Neural cell (in vitro differentiated cells): ENCODE measurements around the gene CENPS. TPM values are rescaled to one million over a fixed set of nuclear protein-coding genes. Genes with fewer than 3 reads are reported as not detected.
A peak's percentile ranks its signal among the peaks of the same experiment; 100 is the strongest.

ENCODE experiments used
- H2AFZ ChIP-seq: fragments of 200-600, 300-800 bp; sonication (generic), shearing (Covaris generic); 2 replicates; pipeline ENCODE4 v1.6.0; 2014; ENCODE audit warnings: low read depth, mild to moderate bottlenecking, antibody characterized with exemption, low read length, moderate library complexity
- H3F3A ChIP-seq: fragments of 200-600 bp; shearing (Covaris generic); 2 replicates; pipeline ENCODE4 v1.6.1; 2016; ENCODE audit warnings: mild to moderate bottlenecking, moderate library complexity, mixed read lengths, antibody characterized with exemption, low read length; ENCODE audit not compliant: insufficient read depth, poor library complexity, severe bottlenecking
- H3K27ac ChIP-seq: fragments of 200-600, 300-800 bp; sonication (generic), shearing (Covaris generic); 2 replicates; pipeline ENCODE4 v1.5.1; 2014; ENCODE audit warnings: mild to moderate bottlenecking, low read length, moderate library complexity
- H3K27me3 ChIP-seq: fragments of 300-800, 200-600 bp; sonication (generic), shearing (Covaris generic); 2 replicates; pipeline ENCODE4 v1.6.0; 2014; ENCODE audit warnings: mild to moderate bottlenecking, low read depth, low read length, moderate library complexity; ENCODE audit not compliant: insufficient read depth
- H3K36me3 ChIP-seq: fragments of 300-800, 200-600 bp; sonication (generic), shearing (Covaris generic); 2 replicates; pipeline ENCODE4 v1.5.1; 2014; ENCODE audit warnings: mild to moderate bottlenecking, antibody characterized with exemption, low read length, moderate library complexity; ENCODE audit not compliant: insufficient read depth
- H3K4me2 ChIP-seq: fragments of 300-800, 200-600 bp; sonication (generic), shearing (Covaris generic); 2 replicates; pipeline ENCODE4 v1.6.0; 2014; ENCODE audit warnings: mild to moderate bottlenecking, low read length
- H3K4me3 ChIP-seq: fragments of 300-800, 200-600 bp; sonication (generic), shearing (Covaris generic); 2 replicates; pipeline ENCODE4 v1.5.1; 2014; ENCODE audit warnings: mild to moderate bottlenecking, low read length, moderate library complexity
- H3K79me2 ChIP-seq: fragments of 200-600 bp; shearing (Covaris generic); replicated peaks from 2 replicates; pipeline ENCODE4 v1.6.0; 2014; ENCODE audit warnings: mild to moderate bottlenecking, low read length, moderate library complexity; ENCODE audit not compliant: insufficient read depth
- H3K9ac ChIP-seq: fragments of 300-800, 200-600 bp; sonication (generic), shearing (Covaris generic); 2 replicates; pipeline ENCODE4 v1.6.1; 2016; ENCODE audit warnings: mild to moderate bottlenecking, low read length, mixed read lengths
- H3K9me2 ChIP-seq: fragments of 200-600 bp; shearing (Covaris generic); 2 replicates; pipeline ENCODE4 v1.6.1; 2016; ENCODE audit warnings: mild to moderate bottlenecking, low read length, mixed read lengths; ENCODE audit not compliant: insufficient read depth
- H3K9me3 ChIP-seq: fragments of 200-600, 300-800 bp; sonication (generic), shearing (Covaris generic); 2 replicates; pipeline ENCODE4 v1.6.1; 2016; ENCODE audit warnings: mild to moderate bottlenecking, mixed run types, low read length, moderate library complexity, mixed read lengths
- H4K20me1 ChIP-seq: fragments of 200-600 bp; shearing (Covaris generic); 2 replicates; pipeline ENCODE4 v1.6.1; 2016; ENCODE audit warnings: mild to moderate bottlenecking, mixed run types; ENCODE audit not compliant: insufficient read depth
- CTCF ChIP-seq: fragments of 450-650 bp; IDR thresholded peaks from 2 replicates; pipeline ENCODE4 v1.5.1; 2014; ENCODE audit warnings: antibody characterized with exemption, mild to moderate bottlenecking, moderate library complexity; ENCODE audit not compliant: poor library complexity, severe bottlenecking
- EP300 ChIP-seq: fragments of 450-650 bp; conservative IDR thresholded peaks from 2 replicates; pipeline ENCODE4 v1.6.1; 2014; ENCODE audit warnings: antibody characterized with exemption, mild to moderate bottlenecking, moderate library complexity; ENCODE audit not compliant: poor library complexity, severe bottlenecking
- EZH2 ChIP-seq: fragments of 200-600, 300-800 bp; shearing (Covaris generic), sonication (generic); IDR thresholded peaks from 2 replicates; pipeline ENCODE4 v1.6.1; 2014; ENCODE audit warnings: antibody characterized with exemption, low read length, borderline replicate concordance, mild to moderate bottlenecking; ENCODE audit not compliant: insufficient read depth, poor library complexity, severe bottlenecking
- MXI1 ChIP-seq: fragments of 450-650 bp; conservative IDR thresholded peaks from 2 replicates; pipeline ENCODE4 v1.6.1; 2014; ENCODE audit warnings: antibody characterized with exemption, mild to moderate bottlenecking; ENCODE audit not compliant: poor library complexity, severe bottlenecking
- POLR2AphosphoS5 ChIP-seq: IDR thresholded peaks from 2 replicates; pipeline ENCODE4 v1.6.1; 2012
- RAD21 ChIP-seq: fragments of 450-650 bp; conservative IDR thresholded peaks from 2 replicates; pipeline ENCODE4 v1.6.1; 2014; ENCODE audit warnings: antibody characterized with exemption, mild to moderate bottlenecking, moderate library complexity
- REST ChIP-seq: IDR thresholded peaks from 2 replicates; pipeline ENCODE4 v1.6.1; 2012; ENCODE audit warnings: borderline replicate concordance
- SMC3 ChIP-seq: fragments of 450-650 bp; conservative IDR thresholded peaks from 2 replicates; pipeline ENCODE4 v1.6.1; 2014; ENCODE audit warnings: antibody characterized with exemption, mild to moderate bottlenecking, moderate library complexity; ENCODE audit not compliant: poor library complexity
- TAF1 ChIP-seq: IDR thresholded peaks from 2 replicates; pipeline ENCODE4 v1.6.1; 2012; ENCODE audit warnings: low read depth
- polyA plus RNA-seq: library from polyadenylated mRNA; depleted of rRNA; stranded (reverse); fragments of >200 nt; gene quantifications from 2 replicates; pipeline ENCODE4 v1.2.3, GENCODE V29; 2014

Gene CENPS
- polyA plus RNA-seq, 1 donor from 2014 or later: 16.5 TPM

DNA sequence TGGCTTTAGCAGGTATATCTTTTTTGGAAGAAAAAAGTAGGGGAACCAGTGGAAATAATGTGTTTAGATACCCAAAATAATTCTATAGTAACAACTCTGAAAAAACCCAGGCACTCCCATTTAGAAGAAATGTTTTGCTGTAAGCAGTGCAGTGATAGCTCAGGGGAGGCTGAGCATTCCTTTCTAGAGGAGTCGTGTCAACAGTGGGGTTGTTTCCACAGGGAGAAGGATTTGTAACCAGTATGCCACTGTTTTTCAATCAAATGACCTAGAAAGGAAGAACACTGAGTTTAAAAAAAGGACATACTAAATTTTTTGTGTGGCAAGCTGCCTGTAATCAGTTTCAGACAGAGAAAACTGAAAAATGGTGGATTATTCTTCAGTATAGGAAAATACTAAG lies 29.0 kb upstream of the CENPS start:
- no peaks in the 10 kb centered on the region for H3K9me2 ChIP-seq
- no peak overlapping the region for H3K9ac ChIP-seq
- H3K9me3 ChIP-seq: no peaks in the 10 kb centered on the region
- no peaks in the 10 kb centered on the region for H3F3A ChIP-seq
- no peak overlapping the region for H2AFZ ChIP-seq
- no peaks in the 10 kb centered on the region for H4K20me1 ChIP-seq
- H3K27me3 ChIP-seq: no peaks in the 10 kb centered on the region
- no peaks in the 10 kb centered on the region for H3K36me3 ChIP-seq
- H3K79me2 ChIP-seq: peaks cover 28% of the 10 kb centered on the region
- TF ChIP-seq CTCF: no peak
- TF ChIP-seq POLR2AphosphoS5: no peak
- no peak for TF ChIP-seq EP300
- TF ChIP-seq MXI1: no peak
- TF ChIP-seq REST: no peak
- TF ChIP-seq TAF1: no peak
- no peak for TF ChIP-seq SMC3
- TF ChIP-seq EZH2: no peak
- peak overlapping the region; percentile 99 for H3K4me3 ChIP-seq
- no peak overlapping the region for H3K27ac ChIP-seq
- H3K4me2 ChIP-seq: no peak overlapping the region

GRCh38 chr1:10402729-10403274 lies 27.4 kb upstream of the CENPS start:
- no peaks in the 10 kb centered on the region for H3K9me2 ChIP-seq
- TF ChIP-seq REST (no peak), MXI1 (no peak), SMC3 (no peak), EZH2 (no peak), RAD21 (no peak), TAF1 (no peak), EP300 (no peak), POLR2AphosphoS5 (no peak), CTCF (no peak)
- H4K20me1 ChIP-seq: no peaks in the 10 kb centered on the region
- H3K9me3 ChIP-seq: no peaks in the 10 kb centered on the region
- no peaks in the 10 kb centered on the region for H3K36me3 ChIP-seq
- no peak overlapping the region for H3K9ac ChIP-seq
- H3K4me2 ChIP-seq: no peak overlapping the region
- H2AFZ ChIP-seq: no peak overlapping the region
- H3K27ac ChIP-seq: no peak overlapping the region
- peaks cover 25% of the 10 kb centered on the region for H3K79me2 ChIP-seq
- no peaks in the 10 kb centered on the region for H3F3A ChIP-seq
- no peaks in the 10 kb centered on the region for H3K27me3 ChIP-seq
- no peak overlapping the region for H3K4me3 ChIP-seq
